ENCODE results near the gene HOXB5.
A peak's percentile ranks its signal among the peaks of the same experiment; 100 is the strongest.

HOXB5 gene

GRCh38 chr17:48597528-48597777 is 3.9 kb upstream of the HOXB5 start:
- Histone ChIP-seq H3K4me1 (ENCODE audit: control insufficient read depth in 2 of 2, insufficient read depth in 1 of 2, low read depth in 1 of 2, low read length in 2 of 2) (no peaks in the 10 kb centered on the region), H3K9ac (ENCODE audit: low read depth, low read length, poor library complexity) (no peak overlapping the region)

GRCh38 chr17:48596735-48597527 is 3.4 kb upstream of the HOXB5 start:
- H3K27ac ChIP-seq (replicated peaks; ENCODE audit: low read length): no peak overlapping the region
- no peak overlapping the region for H2BK120ac ChIP-seq (ENCODE audit: low read depth, low read length)
- H3K79me1 ChIP-seq (ENCODE audit: low read depth, low read length): no peaks in the 10 kb centered on the region
- H3K9me3 ChIP-seq (replicated peaks in 1 of 2; ENCODE audit: control insufficient read depth in 2 of 2, insufficient read depth in 1 of 2, low read depth in 1 of 2, low read length in 2 of 2): peaks cover 0 to 4% of the 10 kb centered on the region in 2 donors
- H2AFZ ChIP-seq (ENCODE audit: low read length): no peak overlapping the region
- no peak overlapping the region for H4K8ac ChIP-seq (ENCODE audit: low read depth, low read length)
- H2BK5ac ChIP-seq (ENCODE audit: low read length): no peak overlapping the region
- H3K36me3 ChIP-seq (replicated peaks in 1 of 2; ENCODE audit: control insufficient read depth in 2 of 2, insufficient read depth in 2 of 2, low read length in 2 of 2): no peaks in the 10 kb centered on the region
- H3K14ac ChIP-seq (ENCODE audit: low read length): no peak overlapping the region
- H3K4ac ChIP-seq (ENCODE audit: low read length): no peak overlapping the region
- DNase-seq (ENCODE audit: low spot score): no peak
- H4K91ac ChIP-seq (ENCODE audit: low read depth, low read length, poor library complexity): no peak overlapping the region
- H3K23ac ChIP-seq (ENCODE audit: low read depth, low read length, poor library complexity): peak overlapping the region; percentile 3
- no peak overlapping the region for H2AK5ac ChIP-seq (ENCODE audit: low read depth, low read length)
- H2BK12ac ChIP-seq (ENCODE audit: low read length): no peak overlapping the region
- no peak overlapping the region for H3K4me2 ChIP-seq (ENCODE audit: insufficient read depth, low read length, poor library complexity, severe bottlenecking)
- H3K4me1 ChIP-seq (ENCODE audit: control insufficient read depth in 2 of 2, insufficient read depth in 1 of 2, low read depth in 1 of 2, low read length in 2 of 2): no peaks in the 10 kb centered on the region
- H2BK15ac ChIP-seq (ENCODE audit: low read length): no peak overlapping the region
- no peak overlapping the region for H3K9ac ChIP-seq (ENCODE audit: low read depth, low read length, poor library complexity)
- WGBS, 2 donors (ENCODE audit: extremely low coverage in 2 of 2, insufficient read length in 2 of 2, insufficient replicate concordance in 1 of 2): no CpG with 5 or more reads among the region's 26 CpGs
- no peak overlapping the region for H3K4me3 ChIP-seq (ENCODE audit: low read length in 2 of 2)
- no peak overlapping the region for H3K18ac ChIP-seq (ENCODE audit: low read length)
- H3K27me3 ChIP-seq (ENCODE audit: control insufficient read depth in 3 of 3, insufficient read depth in 3 of 3, low read depth in 1 of 3, low read length in 3 of 3): peaks cover 77 to 100% (median 100%) of the 10 kb centered on the region in 3 experiments

More at GRCh38 chr17:48597528-48597777, 3.9 kb upstream of the HOXB5 start:
- Histone ChIP-seq H3K4ac (ENCODE audit: low read length) (no peak overlapping the region), H3K9me3 (replicated peaks in 1 of 2; ENCODE audit: control insufficient read depth in 2 of 2, insufficient read depth in 1 of 2, low read depth in 1 of 2, low read length in 2 of 2) (peaks cover 0 to 4% of the 10 kb centered on the region in 2 donors), H4K91ac (ENCODE audit: low read depth, low read length, poor library complexity) (no peak overlapping the region), H2AFZ (ENCODE audit: low read length) (peak overlapping the region; percentile 17), H3K79me1 (ENCODE audit: low read depth, low read length) (no peaks in the 10 kb centered on the region), H2BK5ac (ENCODE audit: low read length) (no peak overlapping the region), H3K14ac (ENCODE audit: low read length) (no peak overlapping the region), H3K4me3 (ENCODE audit: low read length in 2 of 2) (no peak overlapping the region), H4K8ac (ENCODE audit: low read depth, low read length) (no peak overlapping the region), H2BK15ac (ENCODE audit: low read length) (no peak overlapping the region), H3K27ac (replicated peaks; ENCODE audit: low read length) (no peak overlapping the region), H2BK12ac (ENCODE audit: low read length) (no peak overlapping the region), H3K23ac (ENCODE audit: low read depth, low read length, poor library complexity) (peak overlapping the region; percentile 53), H3K27me3 (ENCODE audit: control insufficient read depth in 3 of 3, insufficient read depth in 3 of 3, low read depth in 1 of 3, low read length in 3 of 3) (peaks cover 75 to 100% (median 100%) of the 10 kb centered on the region in 3 experiments), H2BK120ac (ENCODE audit: low read depth, low read length) (no peak overlapping the region), H3K4me2 (ENCODE audit: insufficient read depth, low read length, poor library complexity, severe bottlenecking) (no peak overlapping the region), H3K36me3 (replicated peaks in 1 of 2; ENCODE audit: control insufficient read depth in 2 of 2, insufficient read depth in 2 of 2, low read length in 2 of 2) (no peaks in the 10 kb centered on the region), H2AK5ac (ENCODE audit: low read depth, low read length) (no peak overlapping the region), H3K18ac (ENCODE audit: low read length) (no peak overlapping the region)
- DNase-seq (ENCODE audit: low spot score): no peak
- WGBS, 2 donors (ENCODE audit: extremely low coverage in 2 of 2, insufficient read length in 2 of 2, insufficient replicate concordance in 1 of 2): no CpG with 5 or more reads among the region's 16 CpGs

GRCh38 chr17:48596000-48596734 is 2.6 kb upstream of the HOXB5 start:
- Histone ChIP-seq H4K91ac (ENCODE audit: low read depth, low read length, poor library complexity) (no peak overlapping the region), H4K8ac (ENCODE audit: low read depth, low read length) (no peak overlapping the region), H3K18ac (ENCODE audit: low read length) (no peak overlapping the region), H3K4me3 (ENCODE audit: low read length in 2 of 2) (no peak overlapping the region), H3K36me3 (replicated peaks in 1 of 2; ENCODE audit: control insufficient read depth in 2 of 2, insufficient read depth in 2 of 2, low read length in 2 of 2) (no peaks in the 10 kb centered on the region), H3K79me1 (ENCODE audit: low read depth, low read length) (no peaks in the 10 kb centered on the region), H3K4me2 (ENCODE audit: insufficient read depth, low read length, poor library complexity, severe bottlenecking) (no peak overlapping the region), H3K23ac (ENCODE audit: low read depth, low read length, poor library complexity) (peak overlapping the region; percentile 3), H2AK5ac (ENCODE audit: low read depth, low read length) (no peak overlapping the region), H3K9ac (ENCODE audit: low read depth, low read length, poor library complexity) (no peak overlapping the region), H2BK12ac (ENCODE audit: low read length) (no peak overlapping the region), H2BK5ac (ENCODE audit: low read length) (no peak overlapping the region), H3K4me1 (ENCODE audit: control insufficient read depth in 2 of 2, insufficient read depth in 1 of 2, low read depth in 1 of 2, low read length in 2 of 2) (no peaks in the 10 kb centered on the region), H3K9me3 (replicated peaks in 1 of 2; ENCODE audit: control insufficient read depth in 2 of 2, insufficient read depth in 1 of 2, low read depth in 1 of 2, low read length in 2 of 2) (peaks cover 0 to 4% of the 10 kb centered on the region in 2 donors), H3K14ac (ENCODE audit: low read length) (no peak overlapping the region), H3K4ac (ENCODE audit: low read length) (no peak overlapping the region), H3K27ac (replicated peaks; ENCODE audit: low read length) (no peak overlapping the region), H2BK120ac (ENCODE audit: low read depth, low read length) (no peak overlapping the region), H2AFZ (ENCODE audit: low read length) (peak overlapping the region; percentile 29), H3K27me3 (ENCODE audit: control insufficient read depth in 3 of 3, insufficient read depth in 3 of 3, low read depth in 1 of 3, low read length in 3 of 3) (peaks cover 71 to 100% (median 100%) of the 10 kb centered on the region in 3 experiments), H2BK15ac (ENCODE audit: low read length) (no peak overlapping the region)
- no peak for DNase-seq (ENCODE audit: low spot score)
- WGBS, 2 donors (ENCODE audit: extremely low coverage in 2 of 2, insufficient read length in 2 of 2, insufficient replicate concordance in 1 of 2): no CpG with 5 or more reads among the region's 54 CpGs

- no peak overlapping the region for H3K4ac ChIP-seq (ENCODE audit: low read length)
- no peak overlapping the region for H2BK5ac ChIP-seq (ENCODE audit: low read length)
- H3K18ac ChIP-seq (ENCODE audit: low read length): no peak overlapping the region
- no peaks in the 10 kb centered on the region for H3K36me3 ChIP-seq (replicated peaks in 1 of 2; ENCODE audit: control insufficient read depth in 2 of 2, insufficient read depth in 2 of 2, low read length in 2 of 2)
- no peak overlapping the region for H2BK12ac ChIP-seq (ENCODE audit: low read length)
- H4K8ac ChIP-seq (ENCODE audit: low read depth, low read length): no peak overlapping the region
- no peak overlapping the region for H4K91ac ChIP-seq (ENCODE audit: low read depth, low read length, poor library complexity)
- H3K9me3 ChIP-seq (replicated peaks in 1 of 2; ENCODE audit: control insufficient read depth in 2 of 2, insufficient read depth in 1 of 2, low read depth in 1 of 2, low read length in 2 of 2): peaks cover 0 to 4% of the 10 kb centered on the region in 2 donors
- H3K4me2 ChIP-seq (ENCODE audit: insufficient read depth, low read length, poor library complexity, severe bottlenecking): no peak overlapping the region
- H3K14ac ChIP-seq (ENCODE audit: low read length): no peak overlapping the region
- H2BK15ac ChIP-seq (ENCODE audit: low read length): no peak overlapping the region
- H2AFZ ChIP-seq (ENCODE audit: low read length): no peak overlapping the region
- DNase-seq (ENCODE audit: low spot score): no peak
- H3K4me3 ChIP-seq (ENCODE audit: low read length in 2 of 2): no peak overlapping the region
- no peaks in the 10 kb centered on the region for H3K79me1 ChIP-seq (ENCODE audit: low read depth, low read length)
- H3K27me3 ChIP-seq (ENCODE audit: control insufficient read depth in 3 of 3, insufficient read depth in 3 of 3, low read depth in 1 of 3, low read length in 3 of 3): peaks cover 68 to 100% (median 100%) of the 10 kb centered on the region in 3 experiments
- H3K9ac ChIP-seq (ENCODE audit: low read depth, low read length, poor library complexity): no peak overlapping the region
- no peaks in the 10 kb centered on the region for H3K4me1 ChIP-seq (ENCODE audit: control insufficient read depth in 2 of 2, insufficient read depth in 1 of 2, low read depth in 1 of 2, low read length in 2 of 2)
- no CpG with 5 or more reads among the region's 25 CpGs for WGBS, 2 donors (ENCODE audit: extremely low coverage in 2 of 2, insufficient read length in 2 of 2, insufficient replicate concordance in 1 of 2)
- no peak overlapping the region for H2AK5ac ChIP-seq (ENCODE audit: low read depth, low read length)
- H3K23ac ChIP-seq (ENCODE audit: low read depth, low read length, poor library complexity): no peak overlapping the region
- no peak overlapping the region for H3K27ac ChIP-seq (replicated peaks; ENCODE audit: low read length)
- H2BK120ac ChIP-seq (ENCODE audit: low read depth, low read length): no peak overlapping the region
Measured at GRCh38 chr17:48595278-48595999, 1.9 kb upstream of the HOXB5 start.

Data from neuronal stem cell (in vitro differentiated cells).